Vagina (tissue), 2 donors: ENCODE results near the gene PUS1.

Experiments
- CTCF ChIP-seq, 3 experiments: fragments of 450-650 bp in 2 of 3; fragments of 200-600 bp in 1 of 3; sonication (generic) in 1 of 3; IDR thresholded peaks; one replicate each; pipeline ENCODE4 v1.5.1; 2017 to 2019; ENCODE audit warnings: antibody characterized with exemption in 3 of 3, mild to moderate bottlenecking in 2 of 3, moderate library complexity in 2 of 3
- POLR2A ChIP-seq, 2 donors: fragments of 450-650 bp; IDR thresholded peaks; one replicate each; pipeline ENCODE4 v1.6.1; 2017; ENCODE audit warnings: antibody characterized with exemption in 2 of 2, mild to moderate bottlenecking in 2 of 2, moderate library complexity in 2 of 2
- POLR2AphosphoS5 ChIP-seq, 2 donors: sonication (generic); formaldehyde crosslinking; IDR thresholded peaks; one replicate each; pipeline ENCODE4 v1.9.0; 2017; ENCODE audit warnings: antibody characterized with exemption in 2 of 2, mild to moderate bottlenecking in 2 of 2, low read depth in 1 of 2; ENCODE audit not compliant: insufficient read depth in 1 of 2

GRCh38 chr12:131975228-131975627 is 46.2 kb downstream of the PUS1 start:
- TF ChIP-seq POLR2AphosphoS5 (IDR thresholded peaks at IDR 0.05; ENCODE audit: insufficient read depth in 1 of 2, low read depth in 1 of 2) (no peak), POLR2A (IDR thresholded peaks at IDR 0.05) (no peak), CTCF (IDR thresholded peaks at IDR 0.05) (no peak)
